ENCODE data around the gene GCHFR.

Gene GCHFR

DNA sequence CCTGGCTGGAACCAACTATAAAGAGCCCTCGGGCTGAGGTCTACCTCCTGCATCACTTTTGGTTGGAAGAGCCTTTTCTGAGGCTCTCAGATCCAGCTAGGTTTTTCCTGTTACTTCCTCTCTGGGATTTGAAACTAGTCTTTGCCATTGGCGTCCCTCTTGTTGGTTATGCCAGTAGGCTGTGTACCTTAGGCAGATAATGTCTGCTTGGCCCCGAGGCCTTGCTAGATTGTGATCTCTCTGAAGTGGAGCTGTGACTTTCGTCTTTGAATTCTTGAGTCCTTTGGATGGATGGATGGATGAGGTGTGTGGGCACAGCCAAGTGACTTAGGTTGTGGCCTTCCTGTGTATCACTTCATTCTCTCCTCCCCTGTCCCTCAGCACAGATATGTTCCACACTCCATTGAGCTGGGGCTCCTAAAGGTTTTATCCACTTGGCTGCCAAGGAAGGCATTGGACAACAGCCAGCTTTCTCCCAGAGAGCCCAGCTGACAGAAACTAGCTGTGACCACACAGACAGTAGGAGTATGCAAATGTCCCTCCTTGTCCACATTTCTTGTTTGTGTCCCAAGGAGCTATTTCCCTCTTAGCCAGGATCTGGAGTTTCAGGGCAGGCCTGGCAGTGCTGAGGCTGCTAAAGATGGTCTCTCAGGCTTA, 51.3 kb downstream of the GCHFR start:
- DNase-seq: no peak

Measured in HCEC 1CT (cell line).